Muscle layer of colon (tissue), 2 donors: ENCODE data around the gene ACTR3C.
"Not testable (repeated sequence)": the region's sequence is repeated elsewhere in the genome, so short reads cannot be mapped to it uniquely, and the experiment has no call there.

Source experiments
- H3K27ac ChIP-seq: one replicate; pipeline ENCODE4 v1.7.0; 2013; ENCODE audit warnings: low read depth, mild to moderate bottlenecking, low read length, moderate library complexity
- H3K27me3 ChIP-seq, 2 donors: one replicate each; pipeline ENCODE4 v1.7.0; 2013; ENCODE audit warnings: low read length in 2 of 2, mild to moderate bottlenecking in 2 of 2; ENCODE audit not compliant: insufficient read depth in 2 of 2, control insufficient read depth in 1 of 2
- H3K36me3 ChIP-seq: one replicate; pipeline ENCODE4 v1.7.0; 2013; ENCODE audit warnings: mild to moderate bottlenecking, low read length; ENCODE audit not compliant: insufficient read depth
- H3K4me1 ChIP-seq: one replicate; pipeline ENCODE4 v1.7.0; 2013; ENCODE audit warnings: mild to moderate bottlenecking, low read length; ENCODE audit not compliant: insufficient read depth
- H3K4me3 ChIP-seq, 2 donors: one replicate each; pipeline ENCODE4 v1.7.0; 2013; ENCODE audit warnings: low read length in 2 of 2, low read depth in 1 of 2, mild to moderate bottlenecking in 1 of 2, moderate library complexity in 1 of 2
- H3K9ac ChIP-seq: one replicate; pipeline ENCODE4 v1.7.0; 2013; ENCODE audit warnings: low read length
- H3K9me3 ChIP-seq: one replicate; pipeline ENCODE4 v1.7.0; 2013; ENCODE audit warnings: mild to moderate bottlenecking, low read length
- donor health status: abdominal sarcoma.
- donor health status: Adenocarcinoma of cecum.

Gene ACTR3C

GRCh38 chr7:150321788-150322113 lies 1.6 kb downstream of the ACTR3C start:
- H3K27me3 ChIP-seq: no peaks in the 10 kb centered on the region
- H3K9me3 ChIP-seq: no peaks in the 10 kb centered on the region
- no peak overlapping the region for H3K27ac ChIP-seq
- H3K4me1 ChIP-seq: peaks cover 17% of the 10 kb centered on the region
- no peak overlapping the region for H3K9ac ChIP-seq
- H3K4me3 ChIP-seq: no peak overlapping the region
- peaks cover 5% of the 10 kb centered on the region for H3K36me3 ChIP-seq

GRCh38 chr7:150317748-150318444 lies 5.4 kb downstream of the ACTR3C start:
- no peak overlapping the region for H3K27ac ChIP-seq
- no peaks in the 10 kb centered on the region for H3K9me3 ChIP-seq
- H3K4me3 ChIP-seq: no peak overlapping the region
- H3K9ac ChIP-seq: no peak overlapping the region
- no peaks in the 10 kb centered on the region for H3K36me3 ChIP-seq
- H3K4me1 ChIP-seq: peaks cover 10% of the 10 kb centered on the region
- H3K27me3 ChIP-seq: no peaks in the 10 kb centered on the region

- not testable (repeated sequence) for H3K9ac ChIP-seq
These were observed 6.4 kb downstream of the ACTR3C start for GRCh38 chr7:150316987-150317386.

GRCh38 chr7:150314639-150315239 lies 8.6 kb downstream of the ACTR3C start:
- Histone ChIP-seq H3K27ac (no peak overlapping the region), H3K4me1 (no peaks in the 10 kb centered on the region), H3K9ac (no peak overlapping the region), H3K27me3 (no peaks in the 10 kb centered on the region), H3K36me3 (no peaks in the 10 kb centered on the region), H3K9me3 (no peaks in the 10 kb centered on the region), H3K4me3 (no peak overlapping the region)

More at GRCh38 chr7:150316987-150317386, 6.4 kb downstream of the ACTR3C start:
- not testable (repeated sequence) for H3K4me3 ChIP-seq, H3K27me3 ChIP-seq, H3K36me3 ChIP-seq, H3K27ac ChIP-seq, H3K4me1 ChIP-seq, H3K9me3 ChIP-seq

- Histone ChIP-seq H3K4me1 (no peaks in the 10 kb centered on the region), H3K9me3 (no peaks in the 10 kb centered on the region), H3K4me3 (no peak overlapping the region), H3K36me3 (no peaks in the 10 kb centered on the region), H3K27ac (no peak overlapping the region), H3K9ac (no peak overlapping the region), H3K27me3 (no peaks in the 10 kb centered on the region)
These were observed 9.5 kb downstream of the ACTR3C start for GRCh38 chr7:150313870-150314269.

GRCh38 chr7:150313367-150313809 lies 10.0 kb downstream of the ACTR3C start:
- H3K9me3 ChIP-seq: no peaks in the 10 kb centered on the region
- no peak overlapping the region for H3K27ac ChIP-seq
- no peaks in the 10 kb centered on the region for H3K36me3 ChIP-seq
- H3K4me1 ChIP-seq: no peaks in the 10 kb centered on the region
- no peak overlapping the region for H3K4me3 ChIP-seq
- H3K9ac ChIP-seq: no peak overlapping the region
- no peaks in the 10 kb centered on the region for H3K27me3 ChIP-seq

- H3K9ac ChIP-seq, H3K27me3 ChIP-seq, H3K27ac ChIP-seq, H3K4me3 ChIP-seq, H3K4me1 ChIP-seq, H3K36me3 ChIP-seq, H3K9me3 ChIP-seq: not testable (repeated sequence)
These were observed 10.5 kb downstream of the ACTR3C start for GRCh38 chr7:150312649-150313366.

GRCh38 chr7:150311711-150312110 lies 11.6 kb downstream of the ACTR3C start:
- Histone ChIP-seq H3K36me3 (no peaks in the 10 kb centered on the region), H3K9me3 (no peaks in the 10 kb centered on the region), H3K4me3 (no peak overlapping the region), H3K9ac (no peak overlapping the region), H3K27me3 (no peaks in the 10 kb centered on the region), H3K4me1 (no peaks in the 10 kb centered on the region), H3K27ac (no peak overlapping the region)

- H3K9ac ChIP-seq: no peak overlapping the region
- H3K36me3 ChIP-seq: no peaks in the 10 kb centered on the region
- H3K27ac ChIP-seq: no peak overlapping the region
- H3K9me3 ChIP-seq: no peaks in the 10 kb centered on the region
- H3K4me3 ChIP-seq: no peak overlapping the region
- H3K27me3 ChIP-seq: no peaks in the 10 kb centered on the region
- H3K4me1 ChIP-seq: no peaks in the 10 kb centered on the region
These were observed 12.2 kb downstream of the ACTR3C start for GRCh38 chr7:150311146-150311545.

GRCh38 chr7:150308575-150308974 lies 14.8 kb downstream of the ACTR3C start:
- Histone ChIP-seq H3K4me3 (no peak overlapping the region), H3K36me3 (no peaks in the 10 kb centered on the region), H3K27ac (no peak overlapping the region), H3K27me3 (no peaks in the 10 kb centered on the region), H3K9me3 (no peaks in the 10 kb centered on the region), H3K9ac (no peak overlapping the region), H3K4me1 (no peaks in the 10 kb centered on the region)

GRCh38 chr7:150307904-150308303 lies 15.4 kb downstream of the ACTR3C start:
- Histone ChIP-seq H3K4me3 (no peak overlapping the region), H3K9ac (no peak overlapping the region), H3K4me1 (no peaks in the 10 kb centered on the region), H3K27me3 (no peaks in the 10 kb centered on the region), H3K27ac (no peak overlapping the region), H3K9me3 (no peaks in the 10 kb centered on the region), H3K36me3 (no peaks in the 10 kb centered on the region)
